ENCODE results near the gene CLDN1.
"Not testable (repeated sequence)": the region's sequence is repeated elsewhere in the genome, so short reads cannot be mapped to it uniquely, and the experiment has no call there.

Gene CLDN1

DNA sequence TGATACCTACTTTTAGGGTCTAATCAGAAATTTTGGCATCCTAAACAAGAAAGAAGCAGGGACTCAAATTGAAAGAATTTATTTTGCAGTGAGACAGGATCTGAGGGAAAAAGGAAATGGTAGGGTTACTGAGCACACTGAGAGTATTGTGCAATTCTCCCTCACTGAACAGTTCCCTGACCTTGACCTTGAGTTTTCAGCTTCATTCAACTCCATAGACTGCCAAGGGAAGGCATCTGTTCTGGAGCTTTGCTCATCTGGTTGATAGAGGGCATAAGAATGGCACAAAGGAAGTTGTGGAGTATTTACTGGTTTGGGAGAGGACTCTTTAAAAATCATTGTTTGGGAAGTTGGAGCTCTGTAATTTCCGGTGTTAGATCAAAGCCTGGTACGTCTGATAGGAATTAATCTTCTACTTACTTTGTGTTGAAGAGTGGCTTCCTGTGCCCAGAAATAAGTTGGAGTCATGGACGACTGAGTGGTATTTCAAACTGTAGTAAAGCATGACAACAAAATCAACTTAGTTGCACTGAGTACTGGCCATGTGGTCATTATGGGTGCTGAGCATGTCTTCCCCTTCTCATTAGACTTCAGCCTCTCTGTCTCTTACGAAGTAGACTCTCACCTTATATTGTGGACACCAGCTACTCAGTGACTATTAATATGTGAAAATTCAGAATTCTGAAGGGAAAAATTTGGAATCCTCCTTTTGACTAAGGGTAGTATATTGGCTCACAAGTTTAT, 40.8 kb downstream of the CLDN1 start:
- Histone ChIP-seq H3K27ac (no peak overlapping the region), H3K36me3 (no peaks in the 10 kb centered on the region)

DNA sequence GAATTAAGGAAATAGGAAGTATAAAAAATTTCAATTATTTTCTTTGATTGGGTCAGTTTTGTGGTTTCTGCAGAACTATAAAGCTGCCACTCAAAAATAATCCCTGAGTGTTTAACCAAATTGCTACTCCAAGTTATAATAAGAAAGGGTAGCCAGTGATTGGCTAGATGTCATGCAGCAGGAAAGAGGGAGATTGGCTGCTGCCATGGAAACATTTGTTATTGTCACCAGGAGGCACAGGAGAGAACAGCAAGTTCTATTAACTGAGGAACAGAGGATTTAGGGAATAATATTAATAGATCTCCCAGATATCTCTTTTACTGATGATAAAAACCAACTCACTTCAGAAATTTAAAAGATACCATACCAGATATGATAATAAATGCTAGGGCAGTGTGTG, 42.6 kb downstream of the CLDN1 start:
- TF ChIP-seq, protein P1, sequence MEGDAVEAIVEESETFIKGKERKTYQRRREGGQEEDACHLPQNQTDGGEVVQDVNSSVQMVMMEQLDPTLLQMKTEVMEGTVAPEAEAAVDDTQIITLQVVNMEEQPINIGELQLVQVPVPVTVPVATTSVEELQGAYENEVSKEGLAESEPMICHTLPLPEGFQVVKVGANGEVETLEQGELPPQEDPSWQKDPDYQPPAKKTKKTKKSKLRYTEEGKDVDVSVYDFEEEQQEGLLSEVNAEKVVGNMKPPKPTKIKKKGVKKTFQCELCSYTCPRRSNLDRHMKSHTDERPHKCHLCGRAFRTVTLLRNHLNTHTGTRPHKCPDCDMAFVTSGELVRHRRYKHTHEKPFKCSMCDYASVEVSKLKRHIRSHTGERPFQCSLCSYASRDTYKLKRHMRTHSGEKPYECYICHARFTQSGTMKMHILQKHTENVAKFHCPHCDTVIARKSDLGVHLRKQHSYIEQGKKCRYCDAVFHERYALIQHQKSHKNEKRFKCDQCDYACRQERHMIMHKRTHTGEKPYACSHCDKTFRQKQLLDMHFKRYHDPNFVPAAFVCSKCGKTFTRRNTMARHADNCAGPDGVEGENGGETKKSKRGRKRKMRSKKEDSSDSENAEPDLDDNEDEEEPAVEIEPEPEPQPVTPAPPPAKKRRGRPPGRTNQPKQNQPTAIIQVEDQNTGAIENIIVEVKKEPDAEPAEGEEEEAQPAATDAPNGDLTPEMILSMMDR (IDR thresholded peaks at IDR 0.05), result no peak

More for the DNA sequence above, 40.8 kb downstream of the CLDN1 start:
- H3K9me3 ChIP-seq, result no peaks in the 10 kb centered on the region
- H3K4me1 ChIP-seq (ENCODE audit: control insufficient read depth in 1 of 2, insufficient read depth in 1 of 2, low read depth in 1 of 2, low read length in 1 of 2), result no peaks in the 10 kb centered on the region
- H3K27me3 ChIP-seq, result no peaks in the 10 kb centered on the region
- no peak overlapping the region for H3K4me3 ChIP-seq (ENCODE audit: low read depth in 1 of 2, low read length in 1 of 2)
- TF ChIP-seq, protein P1 (IDR thresholded peaks at IDR 0.05), result no peak

DNA sequence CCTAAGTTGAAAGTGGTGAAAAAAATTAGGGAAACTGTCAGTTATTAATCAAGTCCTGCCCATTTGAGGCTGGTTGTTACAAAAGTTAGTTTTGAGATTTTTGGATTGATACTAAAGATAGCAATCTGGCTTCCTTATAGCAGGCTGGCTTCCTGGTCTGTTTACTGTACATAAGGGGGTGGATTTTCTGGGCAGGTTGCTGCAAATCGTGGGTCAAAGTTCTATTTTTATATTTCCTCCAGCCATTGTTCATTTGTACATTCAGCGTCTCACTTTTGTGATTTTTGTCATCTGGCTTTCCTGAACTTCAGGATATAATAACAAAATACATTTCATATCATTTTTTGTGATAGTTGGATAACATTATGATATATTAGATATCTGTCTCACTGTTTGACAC, 49.5 kb downstream of the CLDN1 start:
- no peak overlapping the region for H3K4me3 ChIP-seq (ENCODE audit: low read depth in 1 of 2, low read length in 1 of 2)
- no peak overlapping the region for H3K27ac ChIP-seq
- H3K9me3 ChIP-seq, result no peaks in the 10 kb centered on the region
- no peaks in the 10 kb centered on the region for H3K27me3 ChIP-seq
- TF ChIP-seq, protein P1 (IDR thresholded peaks at IDR 0.05), result no peak
- no peaks in the 10 kb centered on the region for H3K4me1 ChIP-seq (ENCODE audit: control insufficient read depth in 1 of 2, insufficient read depth in 1 of 2, low read depth in 1 of 2, low read length in 1 of 2)
- no peaks in the 10 kb centered on the region for H3K36me3 ChIP-seq

More for the DNA sequence above, 42.6 kb downstream of the CLDN1 start:
- no peak overlapping the region for H3K27ac ChIP-seq
- H3K27me3 ChIP-seq, result no peaks in the 10 kb centered on the region
- no peaks in the 10 kb centered on the region for H3K36me3 ChIP-seq
- no peak overlapping the region for H3K4me3 ChIP-seq (ENCODE audit: low read depth in 1 of 2, low read length in 1 of 2)
- H3K4me1 ChIP-seq (ENCODE audit: control insufficient read depth in 1 of 2, insufficient read depth in 1 of 2, low read depth in 1 of 2, low read length in 1 of 2), result no peaks in the 10 kb centered on the region
- H3K9me3 ChIP-seq, result no peaks in the 10 kb centered on the region

DNA sequence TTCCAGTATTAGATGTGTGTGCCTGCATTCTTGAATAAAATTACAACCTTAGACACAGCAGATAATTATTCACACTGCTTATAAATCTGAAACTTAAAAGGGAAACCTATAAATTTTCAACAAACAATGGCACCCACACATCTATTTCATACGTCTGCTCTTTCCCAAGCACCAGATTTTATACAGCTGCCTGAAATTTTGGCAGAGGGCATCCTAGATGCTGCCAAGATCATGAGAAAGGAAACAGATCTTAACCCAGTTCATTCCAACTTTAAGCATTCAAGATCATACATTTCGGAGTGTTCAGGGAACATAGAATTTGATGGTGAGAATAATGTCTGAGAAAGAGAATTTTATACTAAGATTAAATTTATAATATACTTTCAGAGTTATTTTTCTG, 53.1 kb downstream of the CLDN1 start:
- TF ChIP-seq, protein P1 (IDR thresholded peaks at IDR 0.05), result no peak
- no peaks in the 10 kb centered on the region for H3K27me3 ChIP-seq

DNA sequence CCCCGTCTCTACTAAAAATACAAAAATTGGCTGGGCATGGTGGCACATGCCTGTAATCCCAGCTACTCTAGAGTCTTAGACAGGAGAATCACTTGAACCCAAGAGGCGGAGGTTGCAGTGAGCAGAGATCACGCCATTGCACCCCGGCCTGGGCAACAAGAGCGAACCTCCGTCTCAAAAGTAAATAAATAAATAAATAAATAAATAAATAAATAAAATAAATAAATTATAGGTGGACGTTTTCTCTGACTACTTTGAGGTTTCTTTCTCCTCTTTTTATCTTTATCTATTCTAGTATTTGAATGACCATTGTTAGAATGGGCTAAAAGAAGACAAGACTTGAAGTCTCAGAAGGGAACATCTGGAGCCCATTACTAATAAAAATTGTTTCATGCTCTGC, 54.8 kb downstream of the CLDN1 start:
- H3K9me3 ChIP-seq; H3K27me3 ChIP-seq; H3K4me1 ChIP-seq (ENCODE audit: control insufficient read depth in 1 of 2, insufficient read depth in 1 of 2, low read depth in 1 of 2, low read length in 1 of 2); H3K27ac ChIP-seq; H3K4me3 ChIP-seq (ENCODE audit: low read depth in 1 of 2, low read length in 1 of 2); H3K36me3 ChIP-seq: not testable (repeated sequence)

More for the DNA sequence above, 53.1 kb downstream of the CLDN1 start:
- Histone ChIP-seq H3K36me3 (no peaks in the 10 kb centered on the region), H3K9me3 (no peaks in the 10 kb centered on the region), H3K4me1 (ENCODE audit: control insufficient read depth in 1 of 2, insufficient read depth in 1 of 2, low read depth in 1 of 2, low read length in 1 of 2) (no peaks in the 10 kb centered on the region), H3K27ac (no peak overlapping the region), H3K4me3 (ENCODE audit: low read depth in 1 of 2, low read length in 1 of 2) (no peak overlapping the region)

DNA sequence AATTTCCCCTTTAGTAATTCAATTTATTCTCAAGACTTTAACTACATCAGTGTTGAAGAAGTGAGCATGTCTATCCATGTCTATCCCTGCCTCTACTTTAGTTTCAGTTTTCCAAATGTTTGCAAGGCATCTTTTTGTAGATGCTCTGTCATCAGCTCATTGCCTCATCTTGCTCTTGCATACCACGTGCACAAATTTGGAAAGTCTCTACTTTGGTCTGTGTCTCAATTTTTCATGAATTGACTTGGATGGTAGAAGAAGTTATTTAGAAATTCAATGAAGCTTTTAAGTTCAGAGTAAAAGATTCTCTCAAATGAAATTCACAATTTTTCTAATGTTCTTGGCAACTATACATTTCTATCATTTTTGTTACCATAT, 55.3 kb downstream of the CLDN1 start:
- Histone ChIP-seq H3K27me3 (no peaks in the 10 kb centered on the region), H3K27ac (no peak overlapping the region), H3K4me3 (ENCODE audit: low read depth in 1 of 2, low read length in 1 of 2) (no peak overlapping the region), H3K36me3 (no peaks in the 10 kb centered on the region), H3K9me3 (no peaks in the 10 kb centered on the region), H3K4me1 (ENCODE audit: control insufficient read depth in 1 of 2, insufficient read depth in 1 of 2, low read depth in 1 of 2, low read length in 1 of 2) (no peaks in the 10 kb centered on the region)
- TF ChIP-seq, protein P1 (IDR thresholded peaks at IDR 0.05), result no peak
